K562 (cell line): ENCODE measurements around the gene FOXO3. TPM values are rescaled to one million over a fixed set of nuclear protein-coding genes. Genes with fewer than 3 reads are reported as not detected.

ENCODE experiments used
- ZC3H11A ChIP-seq: IDR thresholded peaks from 2 replicates; pipeline ENCODE4 v1.6.1; 2012; ENCODE audit warnings: low read depth, low read length, improper control_type of control experiment
- polyA plus RNA-seq, 8 experiments: library from polyadenylated mRNA; depleted of rRNA in 4 of 8; stranded (reverse) in 5 of 8; unstranded in 3 of 8; fragments of >200 nt; fragmentation: Nextera tagmentation in 2 of 8; fragmentation: Illumina TruSeq in 1 of 8; extraction: Ambion mirVana in 2 of 8; extraction: Trizol in 1 of 8; gene quantifications; 2 replicates each; pipeline versions ENCODE4 v1.2.1 to v1.2.3, GENCODE V29; 2011 to 2014; ENCODE audit warnings: inconsistent platforms in 1 of 8, missing spikeins in 1 of 8
- total RNA-seq, 7 experiments: library from RNA; depleted of rRNA in 6 of 7; stranded (reverse); fragments of >200 nt in 6 of 7; fragmentation: Illumina TruSeq in 2 of 7; extraction: Trizol in 2 of 7; gene quantifications; 2 replicates each; pipeline versions ENCODE4 v1.2.1 to v1.2.3, GENCODE V29; 2011 to 2021; ENCODE audit warnings: low replicate concordance in 1 of 7
- TF ChIP-seq, protein P1 (sequence below): fragments of 450-650 bp; IDR thresholded peaks from 2 replicates; pipeline ENCODE4 v1.6.1; 2016; ENCODE audit warnings: low read depth

The FOXO3 gene
- total and polyA plus RNA-seq, 9 of the 15 experiments (the other 6 are each of a cell fraction or from before 2014, with no cell fraction given) = 3.0 to 14.6 (median 6.0) TPM

DNA sequence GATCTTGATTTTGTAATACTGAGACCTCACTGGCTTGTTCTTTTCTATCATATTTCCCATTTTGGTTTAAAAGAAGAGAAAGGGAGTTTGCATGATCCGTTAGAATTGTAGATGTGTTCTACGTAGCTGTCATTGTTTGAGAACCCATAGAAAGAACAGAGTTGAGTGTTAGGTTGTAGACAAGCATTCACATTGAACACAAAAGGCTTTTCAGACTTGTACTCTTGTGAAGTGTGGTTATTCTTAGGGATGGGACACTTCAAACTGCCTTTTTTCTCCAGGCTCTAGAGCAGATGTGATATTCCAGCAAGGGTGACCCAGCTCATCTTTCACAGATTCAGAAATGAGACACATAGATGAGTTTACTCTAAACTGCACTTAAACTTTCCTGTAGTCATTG, 19.9 kb downstream of the FOXO3 start (continued):
- TF ChIP-seq, protein P1, sequence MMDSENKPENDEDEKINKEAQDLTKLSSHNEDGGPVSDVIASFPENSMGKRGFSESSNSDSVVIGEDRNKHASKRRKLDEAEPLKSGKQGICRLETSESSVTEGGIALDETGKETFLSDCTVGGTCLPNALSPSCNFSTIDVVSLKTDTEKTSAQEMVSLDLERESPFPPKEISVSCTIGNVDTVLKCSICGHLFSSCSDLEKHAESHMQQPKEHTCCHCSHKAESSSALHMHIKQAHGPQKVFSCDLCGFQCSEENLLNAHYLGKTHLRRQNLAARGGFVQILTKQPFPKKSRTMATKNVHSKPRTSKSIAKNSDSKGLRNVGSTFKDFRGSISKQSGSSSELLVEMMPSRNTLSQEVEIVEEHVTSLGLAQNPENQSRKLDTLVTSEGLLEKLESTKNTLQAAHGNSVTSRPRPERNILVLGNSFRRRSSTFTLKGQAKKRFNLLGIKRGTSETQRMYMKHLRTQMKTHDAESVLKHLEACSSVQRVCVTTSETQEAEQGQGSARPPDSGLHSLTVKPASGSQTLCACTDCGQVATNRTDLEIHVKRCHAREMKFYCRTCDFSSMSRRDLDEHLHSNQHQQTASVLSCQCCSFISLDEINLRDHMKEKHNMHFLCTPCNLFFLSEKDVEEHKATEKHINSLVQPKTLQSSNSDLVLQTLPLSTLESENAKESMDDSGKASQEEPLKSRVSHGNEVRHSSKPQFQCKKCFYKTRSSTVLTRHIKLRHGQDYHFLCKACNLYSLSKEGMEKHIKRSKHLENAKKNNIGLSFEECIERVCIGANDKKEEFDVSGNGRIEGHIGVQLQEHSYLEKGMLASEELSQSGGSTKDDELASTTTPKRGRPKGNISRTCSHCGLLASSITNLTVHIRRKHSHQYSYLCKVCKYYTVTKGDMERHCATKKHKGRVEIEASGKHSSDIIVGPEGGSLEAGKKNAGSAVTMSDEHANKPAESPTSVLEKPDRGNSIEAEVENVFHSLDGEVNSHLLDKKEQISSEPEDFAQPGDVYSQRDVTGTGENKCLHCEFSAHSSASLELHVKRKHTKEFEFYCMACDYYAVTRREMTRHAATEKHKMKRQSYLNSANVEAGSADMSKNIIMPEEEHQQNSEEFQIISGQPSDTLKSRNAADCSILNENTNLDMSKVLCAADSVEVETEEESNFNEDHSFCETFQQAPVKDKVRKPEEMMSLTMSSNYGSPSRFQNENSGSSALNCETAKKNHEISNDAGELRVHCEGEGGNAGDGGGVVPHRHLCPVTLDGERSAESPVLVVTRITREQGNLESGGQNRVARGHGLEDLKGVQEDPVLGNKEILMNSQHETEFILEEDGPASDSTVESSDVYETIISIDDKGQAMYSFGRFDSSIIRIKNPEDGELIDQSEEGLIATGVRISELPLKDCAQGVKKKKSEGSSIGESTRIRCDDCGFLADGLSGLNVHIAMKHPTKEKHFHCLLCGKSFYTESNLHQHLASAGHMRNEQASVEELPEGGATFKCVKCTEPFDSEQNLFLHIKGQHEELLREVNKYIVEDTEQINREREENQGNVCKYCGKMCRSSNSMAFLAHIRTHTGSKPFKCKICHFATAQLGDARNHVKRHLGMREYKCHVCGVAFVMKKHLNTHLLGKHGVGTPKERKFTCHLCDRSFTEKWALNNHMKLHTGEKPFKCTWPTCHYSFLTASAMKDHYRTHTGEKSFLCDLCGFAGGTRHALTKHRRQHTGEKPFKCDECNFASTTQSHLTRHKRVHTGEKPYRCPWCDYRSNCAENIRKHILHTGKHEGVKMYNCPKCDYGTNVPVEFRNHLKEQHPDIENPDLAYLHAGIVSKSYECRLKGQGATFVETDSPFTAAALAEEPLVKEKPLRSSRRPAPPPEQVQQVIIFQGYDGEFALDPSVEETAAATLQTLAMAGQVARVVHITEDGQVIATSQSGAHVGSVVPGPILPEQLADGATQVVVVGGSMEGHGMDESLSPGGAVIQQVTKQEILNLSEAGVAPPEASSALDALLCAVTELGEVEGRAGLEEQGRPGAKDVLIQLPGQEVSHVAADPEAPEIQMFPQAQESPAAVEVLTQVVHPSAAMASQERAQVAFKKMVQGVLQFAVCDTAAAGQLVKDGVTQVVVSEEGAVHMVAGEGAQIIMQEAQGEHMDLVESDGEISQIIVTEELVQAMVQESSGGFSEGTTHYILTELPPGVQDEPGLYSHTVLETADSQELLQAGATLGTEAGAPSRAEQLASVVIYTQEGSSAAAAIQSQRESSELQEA = no peak
- TF ChIP-seq ZC3H11A = no peak
- TF ChIP-seq, all 486 proteins: peak for 0
